ENCODE measurements around the gene RFLNA.

DNA sequence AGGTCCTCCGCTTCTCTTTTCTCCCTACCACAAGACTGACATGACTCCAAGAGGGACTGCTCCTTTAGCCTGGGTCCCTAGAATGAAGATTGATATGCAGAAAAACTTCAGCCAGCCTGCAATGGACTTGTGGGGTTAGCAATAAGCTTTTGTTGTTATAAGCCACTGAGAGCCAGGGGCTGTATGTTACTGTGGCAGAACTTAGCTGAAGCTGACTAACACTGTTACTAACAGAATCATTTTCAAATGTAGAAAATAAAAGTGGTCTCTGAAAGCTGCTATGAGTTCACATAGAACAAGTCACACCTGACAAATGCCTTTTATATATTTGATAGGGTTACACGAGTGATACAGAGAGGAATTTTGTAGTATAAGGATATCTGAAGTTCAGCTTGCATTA lies 13.6 kb upstream of the RFLNA start:
- TF ChIP-seq, protein P1, sequence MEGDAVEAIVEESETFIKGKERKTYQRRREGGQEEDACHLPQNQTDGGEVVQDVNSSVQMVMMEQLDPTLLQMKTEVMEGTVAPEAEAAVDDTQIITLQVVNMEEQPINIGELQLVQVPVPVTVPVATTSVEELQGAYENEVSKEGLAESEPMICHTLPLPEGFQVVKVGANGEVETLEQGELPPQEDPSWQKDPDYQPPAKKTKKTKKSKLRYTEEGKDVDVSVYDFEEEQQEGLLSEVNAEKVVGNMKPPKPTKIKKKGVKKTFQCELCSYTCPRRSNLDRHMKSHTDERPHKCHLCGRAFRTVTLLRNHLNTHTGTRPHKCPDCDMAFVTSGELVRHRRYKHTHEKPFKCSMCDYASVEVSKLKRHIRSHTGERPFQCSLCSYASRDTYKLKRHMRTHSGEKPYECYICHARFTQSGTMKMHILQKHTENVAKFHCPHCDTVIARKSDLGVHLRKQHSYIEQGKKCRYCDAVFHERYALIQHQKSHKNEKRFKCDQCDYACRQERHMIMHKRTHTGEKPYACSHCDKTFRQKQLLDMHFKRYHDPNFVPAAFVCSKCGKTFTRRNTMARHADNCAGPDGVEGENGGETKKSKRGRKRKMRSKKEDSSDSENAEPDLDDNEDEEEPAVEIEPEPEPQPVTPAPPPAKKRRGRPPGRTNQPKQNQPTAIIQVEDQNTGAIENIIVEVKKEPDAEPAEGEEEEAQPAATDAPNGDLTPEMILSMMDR (IDR thresholded peaks at IDR 0.05), result no peak
- TF ChIP-seq POLR2AphosphoS5 (IDR thresholded peaks at IDR 0.05), result no peak

Measured in esophagus muscularis mucosa (tissue), 3 donors.